K562 (cell line): ENCODE data around the gene ANP32B. TPM values are rescaled to one million over a fixed set of nuclear protein-coding genes. Genes with fewer than 3 reads are reported as not detected.
A peak's percentile ranks its signal among the peaks of the same experiment; 100 is the strongest.

Experiments used
- BRCA1 ChIP-seq, 2 experiments: fragments of 450-650 bp in 1 of 2; sonication (generic) in 1 of 2; formaldehyde crosslinking in 1 of 2; IDR thresholded peaks; 2 replicates each; pipeline versions ENCODE4 v1.5.0 to v1.6.1; 2017 to 2020; ENCODE audit warnings: mild to moderate bottlenecking in 1 of 2, missing genetic modification reagents in 1 of 2
- BRD9 ChIP-seq: fragments of 450-650 bp; IDR thresholded peaks from 2 replicates; pipeline ENCODE4 v1.6.1; 2018; ENCODE audit warnings: low read depth; ENCODE audit not compliant: partially characterized antibody
- EP300 ChIP-seq: IDR thresholded peaks from 2 replicates; pipeline ENCODE4 v1.6.1; 2012; ENCODE audit warnings: low read length, improper control_type of control experiment
- FOSL1 ChIP-seq: fragments of 200-800 bp; sonication (Bioruptor generic); conservative IDR thresholded peaks from 2 replicates; pipeline ENCODE4 v1.6.1; 2016; ENCODE audit warnings: missing genetic modification characterization, missing compliant biosample characterization
- JUND ChIP-seq, 2 experiments: IDR thresholded peaks; 2 replicates in 1 of 2; 3 replicates in 1 of 2; pipeline ENCODE4 v1.6.1; 2011; ENCODE audit warnings: borderline replicate concordance in 2 of 2, low read depth in 2 of 2, low read length in 2 of 2, improper control_type of control experiment in 1 of 2, missing biosample characterization in 1 of 2, missing genetic modification characterization in 1 of 2, missing genetic modification reagents in 1 of 2
- KLF1 ChIP-seq: fragments of 450-650 bp; IDR thresholded peaks from 2 replicates; pipeline ENCODE4 v1.6.1; 2016; ENCODE audit warnings: missing genetic modification characterization, missing compliant biosample characterization
- LEF1 ChIP-seq: fragments of 450-650 bp; IDR thresholded peaks from 2 replicates; pipeline ENCODE4 v1.6.1; 2016; ENCODE audit warnings: mild to moderate bottlenecking
- MTA2 ChIP-seq: fragments of 450-650 bp; IDR thresholded peaks from 2 replicates; pipeline ENCODE4 v1.6.1; 2016; ENCODE audit warnings: low read depth
- MYBL2 ChIP-seq, 2 experiments: fragments of 450-650 bp in 1 of 2; sonication (generic) in 1 of 2; formaldehyde crosslinking in 1 of 2; IDR thresholded peaks; 2 replicates each; pipeline versions ENCODE4 v1.6.1 to v1.8.1; 2017 to 2022; ENCODE audit warnings: borderline replicate concordance in 1 of 2, inconsistent platforms in 1 of 2, low read depth in 1 of 2, mild to moderate bottlenecking in 1 of 2, missing genetic modification reagents in 1 of 2, moderate library complexity in 1 of 2
- NFIC ChIP-seq: fragments of 450-650 bp; IDR thresholded peaks from 2 replicates; pipeline ENCODE4 v1.6.1; 2017; ENCODE audit warnings: mild to moderate bottlenecking, inconsistent platforms
- PBX2 ChIP-seq, 2 experiments: IDR thresholded peaks in 1 of 2; conservative IDR thresholded peaks in 1 of 2; 2 replicates each; pipeline ENCODE4 v1.6.1; 2016; ENCODE audit warnings: low read depth in 2 of 2, mild to moderate bottlenecking in 1 of 2, missing compliant biosample characterization in 1 of 2, missing genetic modification characterization in 1 of 2, moderate library complexity in 1 of 2
- U2AF1 ChIP-seq: fragments of 200-400 bp; formaldehyde crosslinking; optimal IDR thresholded peaks from 2 replicates; pipeline ENCODE3; 2017; ENCODE audit warnings: mild to moderate bottlenecking, low read depth, low read length, moderate library complexity
- polyA plus RNA-seq, 8 experiments: library from polyadenylated mRNA; depleted of rRNA in 4 of 8; stranded (reverse) in 5 of 8; unstranded in 3 of 8; fragments of >200 nt; fragmentation: Nextera tagmentation in 2 of 8; fragmentation: Illumina TruSeq in 1 of 8; extraction: Ambion mirVana in 2 of 8; extraction: Trizol in 1 of 8; gene quantifications; 2 replicates each; pipeline versions ENCODE4 v1.2.1 to v1.2.3, GENCODE V29; 2011 to 2014; ENCODE audit warnings: inconsistent platforms in 1 of 8, missing spikeins in 1 of 8
- total RNA-seq, 7 experiments: library from RNA; depleted of rRNA in 6 of 7; stranded (reverse); fragments of >200 nt in 6 of 7; fragmentation: Illumina TruSeq in 2 of 7; extraction: Trizol in 2 of 7; gene quantifications; 2 replicates each; pipeline versions ENCODE4 v1.2.1 to v1.2.3, GENCODE V29; 2011 to 2021; ENCODE audit warnings: low replicate concordance in 1 of 7
- TF ChIP-seq, protein P1 (sequence below): fragments of 450-650 bp; formaldehyde crosslinking; IDR thresholded peaks from 2 replicates; pipeline ENCODE4 v1.4.0; 2022; ENCODE audit warnings: missing genetic modification characterization
- TF ChIP-seq, protein P2 (sequence below), 2 experiments: fragments of 450-650 bp in 1 of 2; sonication (generic) in 1 of 2; formaldehyde crosslinking in 1 of 2; IDR thresholded peaks in 1 of 2; conservative IDR thresholded peaks in 1 of 2; 2 replicates each; pipeline versions ENCODE4 v1.6.1 to v1.8.1; 2016 to 2023; ENCODE audit warnings: mild to moderate bottlenecking in 2 of 2, moderate library complexity in 2 of 2, inconsistent platforms in 1 of 2, missing genetic modification reagents in 1 of 2

Gene ANP32B
- total and polyA plus RNA-seq, 9 of the 15 experiments (the other 6 are each of a cell fraction or from before 2014, with no cell fraction given) = 68.9 to 815 (median 141) TPM

- TF ChIP-seq PBX2 (CRISPR knock-in tag; IDR thresholded peaks at IDR 0.05; ENCODE audit: low read depth) (no peak), PBX2 (tag; conservative IDR thresholded peaks at IDR 0.05; ENCODE audit: low read depth) (no peak), NFIC (no peak), FOSL1 (tag) (peak; percentile 52), MTA2 (no peak), EP300 (no peak), MYBL2 (IDR thresholded peaks at IDR 0.05; ENCODE audit: low read depth) (no peak), MYBL2 (CRISPR knock-in tag; IDR thresholded peaks at IDR 0.05; ENCODE audit: borderline replicate concordance) (no peak), BRD9 (no peak), JUND (IDR thresholded peaks at IDR 0.05; ENCODE audit: borderline replicate concordance, low read depth, low read length) (peak; percentile 49; the same call in 1 of the 2 replicates), JUND (tag; IDR thresholded peaks at IDR 0.05; ENCODE audit: borderline replicate concordance, low read depth, low read length) (peak; percentile 24; the same call in 1 of the 3 replicates), U2AF1 (no peak), KLF1 (tag) (no peak), LEF1 (no peak), BRCA1 (IDR thresholded peaks at IDR 0.05) (no peak), BRCA1 (CRISPR knock-in tag; IDR thresholded peaks at IDR 0.05) (no peak)
- TF ChIP-seq, protein P1, sequence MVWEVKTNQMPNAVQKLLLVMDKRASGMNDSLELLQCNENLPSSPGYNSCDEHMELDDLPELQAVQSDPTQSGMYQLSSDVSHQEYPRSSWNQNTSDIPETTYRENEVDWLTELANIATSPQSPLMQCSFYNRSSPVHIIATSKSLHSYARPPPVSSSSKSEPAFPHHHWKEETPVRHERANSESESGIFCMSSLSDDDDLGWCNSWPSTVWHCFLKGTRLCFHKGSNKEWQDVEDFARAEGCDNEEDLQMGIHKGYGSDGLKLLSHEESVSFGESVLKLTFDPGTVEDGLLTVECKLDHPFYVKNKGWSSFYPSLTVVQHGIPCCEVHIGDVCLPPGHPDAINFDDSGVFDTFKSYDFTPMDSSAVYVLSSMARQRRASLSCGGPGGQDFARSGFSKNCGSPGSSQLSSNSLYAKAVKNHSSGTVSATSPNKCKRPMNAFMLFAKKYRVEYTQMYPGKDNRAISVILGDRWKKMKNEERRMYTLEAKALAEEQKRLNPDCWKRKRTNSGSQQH = no peak
- TF ChIP-seq, protein P2, sequence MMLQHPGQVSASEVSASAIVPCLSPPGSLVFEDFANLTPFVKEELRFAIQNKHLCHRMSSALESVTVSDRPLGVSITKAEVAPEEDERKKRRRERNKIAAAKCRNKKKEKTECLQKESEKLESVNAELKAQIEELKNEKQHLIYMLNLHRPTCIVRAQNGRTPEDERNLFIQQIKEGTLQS (IDR thresholded peaks at IDR 0.05) = peak; percentile 53
- TF ChIP-seq, protein P2 (CRISPR knock-in tag; conservative IDR thresholded peaks at IDR 0.05) = no peak
Observed at GRCh38 chr9:97990259-97990658, 7.1 kb downstream of the ANP32B start (continued).
